GM19455 (cell line): Measurements from ENCODE around the gene PPIG.
"Not testable (repeated sequence)": the region's sequence is repeated elsewhere in the genome, so short reads cannot be mapped to it uniquely, and the experiment has no call there.

ENCODE experiments used
- ATAC-seq: cut with Tn5 transposase; IDR thresholded peaks from one replicate; pipeline ENCODE4 v1.9.1; 2021; ENCODE audit not compliant: unreplicated experiment

PPIG gene

DNA sequence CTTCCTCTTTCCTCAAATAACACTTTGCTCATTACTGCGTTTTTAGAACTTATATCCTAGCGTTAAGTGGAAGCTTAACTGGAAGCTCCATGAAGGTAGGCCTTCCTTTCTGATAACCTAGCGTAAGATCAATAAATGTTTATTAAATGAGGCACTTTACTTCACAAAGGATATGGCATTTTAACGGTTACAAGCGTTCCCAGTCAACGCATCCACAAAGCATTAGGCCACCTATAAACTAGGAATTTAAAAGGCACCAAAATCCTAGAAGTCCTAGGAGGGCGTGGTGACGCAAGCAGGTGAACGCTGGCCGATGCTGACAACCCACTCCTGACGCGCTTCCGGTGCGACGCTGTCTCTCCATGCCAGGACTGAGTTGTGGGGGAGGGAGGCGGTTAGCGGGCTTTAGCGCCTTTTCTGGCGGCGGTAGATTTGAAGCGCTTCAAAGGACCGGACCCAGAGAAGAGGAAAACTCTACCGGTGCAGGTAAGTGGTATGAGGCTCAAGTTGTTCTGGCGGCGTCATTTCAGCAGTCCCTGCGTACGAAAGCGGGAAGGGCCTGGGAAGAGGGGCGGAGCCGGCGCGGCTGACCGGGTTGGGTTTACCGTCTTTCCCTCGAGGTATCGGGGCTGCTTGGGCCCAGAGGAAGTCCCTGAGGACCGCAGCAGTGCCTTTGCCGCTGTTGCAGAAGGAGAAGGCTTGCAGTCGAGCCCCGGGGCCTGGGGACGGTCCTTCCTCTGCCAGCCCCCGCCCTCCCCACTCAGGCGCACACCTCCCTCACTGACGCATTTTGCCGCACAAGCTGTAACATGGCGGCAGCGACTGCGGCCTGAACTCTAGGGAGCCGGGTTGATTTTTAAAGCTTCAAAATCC lies at the start of gene PPIG:
TSS of gene PPIG (plus strand) at position 347 of the 873 bp plus-strand sequence. CDS start 19,691 bp downstream, outside the sequence.
- peak; percentile 89 for ATAC-seq

DNA sequence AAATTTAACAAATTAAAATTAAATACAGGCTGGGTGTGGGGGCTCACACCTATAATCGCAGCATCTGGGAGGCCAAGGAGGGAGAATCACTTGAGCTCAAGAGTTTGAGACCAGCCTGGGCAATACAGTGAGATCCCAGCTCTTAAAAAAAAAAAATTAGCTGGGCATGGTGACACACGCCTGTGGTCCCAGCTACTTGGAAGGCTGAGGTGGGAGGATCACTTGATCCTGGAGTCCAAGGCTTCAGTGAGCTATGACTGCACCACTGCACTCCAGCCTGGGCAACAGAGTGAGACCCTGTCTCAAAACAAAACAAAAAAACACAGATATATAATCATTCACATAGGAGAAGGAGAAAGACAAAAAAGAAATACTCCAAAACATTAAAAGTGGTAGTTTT lies 44.7 kb upstream of the PPIG start:
- ATAC-seq: not testable (repeated sequence)

DNA sequence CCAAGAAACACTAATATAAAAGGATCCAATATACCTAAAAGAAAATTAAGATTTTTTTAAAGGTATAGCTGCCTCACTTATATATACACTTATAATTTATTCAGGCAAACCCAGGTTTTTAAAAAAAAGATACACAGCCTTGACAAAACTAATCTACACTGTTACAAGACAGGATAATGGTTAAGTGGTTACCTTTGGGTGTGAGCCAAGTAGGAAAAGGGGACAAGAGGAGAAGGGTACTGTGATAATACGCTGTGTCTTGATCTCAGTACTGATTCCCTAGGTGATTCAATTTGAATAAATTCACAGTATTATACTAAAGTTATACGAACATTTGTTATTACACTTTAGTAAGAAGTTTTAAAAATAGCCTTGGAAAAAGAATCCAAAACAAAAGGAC lies 44.0 kb upstream of the PPIG start:
- ATAC-seq: no peak

DNA sequence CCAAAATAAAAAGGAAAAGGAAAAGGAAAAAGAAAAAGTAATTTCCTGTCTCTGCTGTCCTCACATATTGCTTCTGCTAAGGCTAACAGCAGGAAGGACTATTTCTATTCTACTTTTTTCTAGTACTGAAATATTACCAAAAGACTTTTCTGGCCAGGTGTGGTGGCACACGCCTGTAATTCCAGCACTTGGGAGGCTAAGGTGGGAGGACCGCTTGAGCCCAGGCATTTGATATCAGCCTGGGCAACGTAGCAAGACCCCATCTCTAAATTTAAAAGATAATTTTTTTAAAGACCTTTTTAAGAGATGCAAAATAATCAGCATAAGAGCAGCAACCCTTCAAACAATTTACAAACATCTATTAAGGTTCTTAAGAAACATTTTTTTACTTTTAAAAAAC lies 41.7 kb upstream of the PPIG start:
- ATAC-seq: no peak

DNA sequence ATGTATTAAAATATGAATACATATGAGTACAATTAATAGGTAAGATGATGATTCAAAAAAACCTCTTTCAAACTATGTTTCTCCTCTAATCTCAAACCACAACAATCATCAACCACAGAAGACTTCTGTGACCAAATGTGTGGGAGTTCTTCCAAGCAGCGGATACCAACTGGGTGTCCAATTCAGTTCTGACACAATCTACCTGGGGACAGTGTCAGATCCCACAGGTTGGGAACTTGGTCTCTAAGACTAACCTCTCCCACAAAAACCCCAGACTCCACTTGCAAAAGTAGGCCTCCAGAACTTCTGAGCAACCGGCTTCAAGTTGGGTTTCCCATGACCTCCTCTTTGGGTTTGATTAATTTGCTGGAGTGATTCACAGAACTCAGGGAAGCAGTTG lies 37.4 kb upstream of the PPIG start:
- ATAC-seq: no peak

DNA sequence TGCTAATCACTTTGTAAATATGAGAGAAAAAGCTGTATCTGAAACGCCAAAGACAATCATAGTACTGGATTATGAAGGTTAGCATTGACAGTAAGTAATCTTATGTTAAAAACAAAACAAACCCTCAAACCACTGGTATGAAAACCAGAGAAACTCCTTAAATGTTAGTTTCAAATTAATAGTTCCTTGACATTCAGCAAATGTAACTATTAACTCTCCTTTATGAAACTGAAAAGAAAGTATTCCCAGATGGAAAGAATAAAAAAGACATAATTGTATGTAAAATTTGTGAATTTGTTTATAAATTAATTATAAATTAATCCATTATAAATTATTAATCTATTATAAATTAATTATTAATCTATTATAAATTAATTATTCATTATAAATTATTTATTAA lies 22.8 kb upstream of the PPIG start:
- ATAC-seq: no peak

DNA sequence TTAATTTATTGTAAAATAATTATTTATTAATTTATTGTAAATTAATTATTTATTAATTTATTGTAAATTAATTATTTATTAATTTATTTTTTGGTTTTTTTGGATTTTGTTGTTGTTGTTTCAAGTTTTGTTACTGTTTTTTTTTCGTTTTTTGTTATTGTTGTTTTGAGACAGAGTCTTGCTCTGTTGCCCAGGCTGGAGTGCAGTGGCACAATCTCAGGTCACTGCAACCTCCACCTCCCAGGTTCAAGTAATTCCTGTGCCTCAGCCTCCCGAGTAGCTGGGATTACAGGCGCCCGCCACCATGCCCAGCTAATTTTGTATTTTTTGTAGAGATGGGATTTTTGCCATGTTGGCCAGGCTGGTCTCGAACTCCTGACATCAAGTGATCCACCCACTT lies 22.1 kb upstream of the PPIG start:
- not testable (repeated sequence) for ATAC-seq

DNA sequence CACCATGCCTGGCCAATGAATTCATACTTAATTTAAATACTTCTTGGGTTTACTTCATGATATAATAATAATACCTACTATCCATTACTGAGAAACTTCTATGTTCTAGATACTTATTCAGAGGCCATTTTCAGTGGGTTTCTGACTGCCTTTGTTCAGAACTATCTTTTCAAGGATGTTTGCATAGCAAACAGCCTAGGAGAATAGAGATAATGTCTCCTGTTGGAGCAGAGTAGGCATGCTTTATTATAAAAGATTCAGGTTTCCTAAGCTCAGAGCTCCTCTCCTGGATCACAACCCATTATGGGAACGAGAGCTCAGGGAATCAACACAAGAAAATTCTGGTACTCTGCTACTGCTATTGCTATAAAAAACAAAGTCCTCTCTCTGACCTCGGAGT lies 21.6 kb upstream of the PPIG start:
- no peak for ATAC-seq

DNA sequence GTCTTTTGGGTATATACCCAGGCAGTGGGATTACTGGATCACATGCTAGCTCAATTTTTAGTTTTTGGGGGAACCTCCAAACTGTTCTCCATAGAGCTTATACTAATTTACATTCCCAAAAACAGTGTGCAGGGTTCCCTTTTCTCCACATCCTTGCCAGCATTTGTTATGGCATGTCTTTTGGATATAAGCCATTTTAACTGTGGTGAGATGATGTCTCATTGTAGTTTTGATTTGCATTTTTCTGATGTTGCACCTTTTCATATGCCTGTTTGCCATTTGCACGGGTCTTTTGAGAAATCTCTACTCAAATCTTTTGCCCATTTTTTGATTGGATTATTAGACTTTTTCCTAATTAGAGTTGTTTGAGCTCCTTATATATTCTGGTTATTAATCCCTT lies 18.5 kb upstream of the PPIG start:
- ATAC-seq: no peak

DNA sequence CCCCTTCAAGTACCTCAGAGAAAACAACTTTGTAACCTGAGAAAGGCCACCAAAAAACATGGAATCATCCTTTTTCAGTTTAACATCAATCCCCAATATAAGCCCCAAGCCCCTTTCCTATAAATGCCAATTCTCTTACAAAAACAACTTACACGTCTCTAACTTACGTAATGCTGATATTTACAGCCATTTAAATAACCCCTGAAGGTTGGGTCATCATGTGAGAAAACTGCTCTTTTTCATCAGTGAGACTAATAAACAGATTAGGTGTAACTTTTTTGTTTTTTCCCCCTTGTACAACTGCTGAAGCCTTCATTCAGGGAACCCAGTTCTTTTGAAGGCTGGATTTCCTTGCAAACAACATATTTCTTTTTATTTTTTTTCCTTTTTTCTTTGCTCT lies 14.2 kb upstream of the PPIG start:
- ATAC-seq: no peak

DNA sequence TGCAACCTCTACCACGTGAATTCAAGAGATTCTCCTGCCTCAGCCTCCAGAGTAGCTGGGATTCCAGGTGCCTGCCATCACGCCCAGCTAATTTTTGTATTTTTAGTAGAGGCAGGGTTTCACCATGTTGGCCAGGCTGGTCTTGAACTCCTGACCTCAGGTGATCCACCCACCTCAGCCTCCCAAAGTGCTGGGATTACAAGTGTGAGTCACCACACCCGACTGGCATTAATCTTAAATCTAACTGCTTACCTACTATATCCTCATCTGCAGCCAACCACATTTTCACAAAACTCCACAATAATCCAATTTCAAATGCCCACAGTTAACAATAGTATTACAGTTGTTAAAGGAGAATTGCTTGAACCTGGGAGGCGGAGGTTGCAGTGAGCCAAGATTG lies 13.4 kb upstream of the PPIG start:
- ATAC-seq: not testable (repeated sequence)

DNA sequence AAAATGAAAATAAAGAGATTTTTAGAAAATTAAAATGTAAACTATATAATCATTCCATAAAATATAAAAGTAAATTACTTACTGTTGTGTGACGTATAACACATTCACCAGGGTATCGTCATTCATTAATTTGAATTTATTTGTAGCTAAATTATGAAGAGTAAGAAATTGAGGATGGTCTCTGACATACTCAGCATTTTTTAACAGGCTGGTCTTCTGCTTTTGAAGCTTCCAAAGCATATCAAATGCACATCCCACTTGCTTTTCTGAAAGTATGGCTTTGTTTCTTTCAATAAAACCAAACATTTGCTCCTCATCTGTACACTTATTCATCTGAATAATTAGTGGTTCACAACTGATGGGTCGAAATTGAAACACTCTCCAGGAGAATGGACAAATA lies 12.6 kb upstream of the PPIG start:
- ATAC-seq: no peak

DNA sequence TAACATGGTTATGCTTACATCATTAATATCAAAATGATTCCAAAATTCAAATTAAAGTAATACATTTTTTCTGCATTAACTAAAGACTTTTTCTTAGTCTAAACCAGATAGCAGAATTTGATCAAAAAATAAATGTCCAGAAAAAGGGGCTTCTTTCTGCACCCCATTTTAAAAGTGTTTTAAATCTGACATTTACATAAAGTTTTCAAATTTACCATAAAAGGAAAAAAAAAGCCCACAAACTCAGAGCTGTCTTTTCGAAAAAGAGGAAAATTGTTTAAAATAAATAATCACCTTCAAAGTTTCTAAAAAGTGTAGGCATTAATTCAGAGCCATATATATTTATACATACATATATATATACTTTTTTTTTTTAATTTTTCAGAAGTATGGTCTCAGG lies 12.0 kb upstream of the PPIG start:
- ATAC-seq: no peak

DNA sequence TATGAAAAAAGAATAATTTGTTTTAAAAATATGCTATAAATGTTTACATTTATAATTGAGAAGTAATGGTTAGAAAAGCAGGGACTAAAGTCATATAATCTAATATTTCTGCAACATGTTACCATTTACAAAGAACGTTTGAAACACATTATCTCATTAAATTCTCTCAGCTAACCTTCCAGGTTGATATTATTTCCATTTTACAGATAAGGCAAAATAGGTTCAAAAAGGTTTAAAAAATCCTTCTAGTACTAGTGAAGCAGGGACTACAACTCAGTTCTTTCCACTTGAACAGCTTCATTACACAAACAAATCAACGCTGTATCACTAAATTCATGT lies 11.4 kb upstream of the PPIG start:
- ATAC-seq: no peak

DNA sequence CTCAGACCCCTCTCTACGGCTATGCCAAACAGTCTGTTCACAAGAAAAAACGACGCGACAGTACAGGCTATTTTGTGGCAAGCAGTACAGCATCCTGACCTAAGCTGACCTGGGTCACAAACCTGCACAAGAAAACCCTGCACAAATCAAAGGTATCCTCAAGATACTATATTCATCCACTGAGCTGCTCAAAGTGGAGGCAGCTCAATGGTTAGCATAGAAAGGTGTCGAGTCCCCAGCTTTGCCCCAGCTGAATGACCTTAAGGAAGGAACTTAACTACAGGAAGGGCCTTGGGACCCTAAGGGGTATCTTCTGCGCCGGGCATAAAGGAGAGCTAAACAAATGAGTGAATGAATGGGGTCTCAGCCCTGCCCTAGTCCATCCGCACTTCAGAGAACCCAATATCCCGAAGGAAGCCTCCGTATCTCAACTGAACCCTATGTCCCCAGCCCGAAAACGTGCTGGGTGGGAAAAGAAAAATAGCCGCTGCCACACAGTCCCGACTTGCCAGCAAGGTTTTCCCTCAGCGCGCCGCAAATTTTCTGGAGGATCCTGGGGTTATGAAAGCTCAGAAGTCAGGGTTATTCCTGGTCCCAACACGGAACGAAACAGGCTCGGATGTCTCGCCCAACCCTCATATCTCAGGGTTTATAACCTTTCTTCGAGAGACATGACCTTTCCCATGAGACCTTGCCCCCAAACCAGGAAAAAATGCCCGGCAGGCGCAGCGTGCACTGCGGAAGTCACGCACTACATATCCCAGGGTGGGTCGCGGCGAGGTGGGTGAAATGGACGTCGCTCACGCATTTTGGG lies 10.8 kb upstream of the PPIG start, which contains the start of gene FASTKD1:
TSS of gene FASTKD1 (minus strand) at position 706 of the 814 bp plus-strand sequence. CDS start 1,836 bp downstream, outside the sequence.
- peak; percentile 99 for ATAC-seq

DNA sequence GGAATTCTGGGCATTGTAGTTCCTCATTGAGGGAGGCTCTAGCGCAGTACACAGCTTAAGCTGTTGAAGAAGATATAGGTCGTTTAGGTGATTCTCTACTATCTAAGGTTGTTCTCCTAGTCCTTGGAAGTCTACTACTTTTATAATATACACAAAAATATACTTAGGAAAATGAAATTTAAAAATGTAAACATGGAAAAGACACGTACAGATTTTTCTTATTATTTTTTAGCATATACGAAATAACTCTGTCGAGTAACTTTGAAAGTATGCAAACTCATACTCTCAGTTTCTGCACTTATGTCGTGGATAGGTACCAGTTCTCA lies 10.2 kb upstream of the PPIG start:
- ATAC-seq: no peak

DNA sequence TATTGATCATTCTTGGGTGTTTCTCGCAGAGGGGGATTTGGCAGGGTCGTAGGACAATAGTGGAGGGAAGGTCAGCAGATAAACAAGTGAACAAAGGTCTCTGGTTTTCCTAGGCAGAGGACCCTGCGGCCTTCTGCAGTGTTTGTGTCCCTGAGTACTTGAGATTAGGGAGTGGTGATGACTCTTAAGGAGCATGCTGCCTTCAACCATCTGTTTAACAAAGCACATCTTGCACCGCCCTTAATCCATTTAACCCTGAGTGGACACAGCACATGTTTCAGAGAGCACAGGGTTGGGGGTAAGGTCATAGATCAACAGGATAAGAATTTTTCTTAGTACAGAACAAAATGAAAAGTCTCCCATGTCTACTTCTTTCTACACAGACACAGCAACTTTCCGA lies 9.6 kb upstream of the PPIG start:
- ATAC-seq: not testable (repeated sequence)

DNA sequence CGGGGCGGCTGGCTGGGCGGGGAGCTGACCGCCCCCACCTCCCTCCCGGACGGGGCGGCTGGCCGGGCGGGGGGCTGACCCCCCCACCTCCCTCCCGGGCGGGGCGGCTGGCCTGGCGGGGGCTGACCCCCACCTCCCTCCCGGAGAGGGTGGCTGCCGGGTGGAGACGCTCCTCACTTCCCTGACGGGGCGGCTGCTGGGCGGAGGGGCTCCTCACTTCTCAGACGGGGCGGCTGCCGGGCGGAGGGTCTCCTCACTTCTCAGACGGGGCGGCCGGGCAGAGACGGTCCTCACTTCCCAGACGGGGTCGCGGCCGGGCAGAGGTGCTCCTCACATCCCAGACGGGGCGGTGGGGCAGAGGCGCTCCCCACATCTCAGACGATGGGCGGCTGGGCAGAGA lies 8.9 kb upstream of the PPIG start:
- not testable (repeated sequence) for ATAC-seq

DNA sequence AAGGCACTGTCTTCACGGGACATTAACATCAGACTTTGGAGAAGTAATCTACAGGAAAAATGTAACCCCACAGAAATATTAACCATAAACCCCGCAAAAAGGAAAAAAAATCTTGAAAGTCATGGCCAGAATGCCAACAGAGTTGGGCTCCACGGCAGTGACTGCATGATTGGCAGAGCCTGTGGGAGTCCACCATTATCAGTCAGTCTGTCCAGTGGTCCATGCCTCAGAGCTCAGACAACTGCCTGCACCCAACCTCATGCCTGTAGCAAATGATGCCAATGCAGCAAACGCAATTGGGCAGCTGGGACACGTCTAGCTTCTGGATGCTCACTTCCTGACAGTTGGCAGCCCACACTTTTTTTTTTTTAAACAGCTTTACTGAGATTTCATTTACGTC lies 5.1 kb upstream of the PPIG start:
- ATAC-seq: no peak

DNA sequence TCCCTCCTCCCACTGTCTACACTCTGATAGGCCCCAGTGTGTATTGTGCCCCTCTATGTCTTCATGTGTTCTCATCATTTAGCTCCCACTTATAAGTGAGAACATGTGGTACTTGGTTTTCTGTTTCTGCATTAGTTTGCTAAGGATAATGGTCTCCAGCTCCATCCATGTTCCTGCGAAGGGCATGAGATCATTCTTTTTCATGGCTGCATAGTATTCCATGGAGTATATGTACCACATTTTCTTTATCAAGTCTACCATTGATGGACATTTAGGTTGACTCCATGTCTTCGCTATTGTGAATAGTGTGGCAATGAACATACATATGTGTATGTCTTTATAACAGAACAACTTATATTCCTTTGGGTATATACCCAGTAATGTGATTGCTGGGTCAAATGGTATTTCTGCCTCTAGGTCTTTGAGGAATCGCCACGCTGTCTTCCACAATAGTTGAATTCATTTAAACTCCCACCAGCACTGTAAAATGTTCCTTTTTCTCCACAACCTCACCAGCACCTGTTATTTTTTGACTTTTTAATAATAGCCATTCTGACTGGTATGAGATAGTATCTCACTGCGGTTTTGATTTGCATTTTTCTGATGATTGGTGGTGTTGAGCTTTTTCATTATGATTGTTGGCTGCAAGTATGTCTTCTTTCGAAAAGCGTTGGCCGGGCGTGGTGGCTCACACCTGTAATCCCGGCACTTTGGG lies 1.4 kb upstream of the PPIG start:
- ATAC-seq: not testable (repeated sequence)

DNA sequence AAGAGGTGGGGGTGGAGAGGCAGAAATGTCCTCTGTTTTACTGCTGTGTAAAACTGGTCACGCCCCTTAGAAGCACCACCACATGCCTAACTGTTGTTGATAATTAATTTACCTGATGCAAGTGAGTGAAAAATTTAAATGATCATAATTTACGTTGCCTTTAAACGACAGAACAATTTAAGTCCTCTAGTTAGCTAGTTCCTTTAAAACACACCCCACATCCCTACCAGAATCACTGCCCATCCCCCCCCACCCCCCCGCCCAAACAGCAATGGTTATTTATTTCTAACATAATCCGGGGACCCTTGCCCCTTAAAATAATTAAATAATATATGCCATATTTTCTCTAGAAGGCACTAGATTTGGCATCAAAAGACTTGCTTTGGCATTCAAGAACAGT lies 633 bp upstream of the PPIG start:
- no peak for ATAC-seq

DNA sequence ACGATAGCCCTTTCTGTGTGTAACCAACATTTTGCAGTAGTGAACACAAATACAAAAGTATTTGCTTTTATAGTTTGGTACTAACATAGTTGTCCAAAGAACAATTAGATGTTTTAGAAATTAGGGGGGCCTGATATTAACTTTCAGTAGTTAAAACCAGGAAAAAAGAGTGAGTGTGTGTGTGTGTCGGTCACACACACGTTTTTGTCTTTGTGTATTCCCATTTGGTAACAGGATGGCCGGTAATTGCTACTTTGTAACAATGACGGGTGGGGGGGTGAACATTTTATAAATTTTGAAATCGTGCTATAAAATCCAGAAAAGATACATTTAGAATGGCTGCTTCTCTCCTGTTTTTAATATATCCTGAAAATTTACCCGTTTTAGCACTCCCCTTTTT lies 1.5 kb downstream of the PPIG start:
- ATAC-seq: no peak
